MCF 10A (cell line): Measurements from ENCODE around the gene BCL2L1. TPM values are rescaled to one million over a fixed set of nuclear protein-coding genes. Genes with fewer than 3 reads are reported as not detected.
A peak's percentile ranks its signal among the peaks of the same experiment; 100 is the strongest.

Source experiments
- BruUV-seq: library from RNA; stranded (reverse); fragments of 400-500 nt; replicated peaks from 2 replicates; lab custom pipeline; 2021; lab: Mats Ljungman, UMichigan
- CTCF ChIA-PET: fragments of 300-600 bp; sonication (Branson Sonifier 250); formaldehyde crosslinking; extraction: SDS; loops from one replicate; lab custom pipeline; 2021; ENCODE audit warnings: antibody characterized with exemption, inconsistent platforms; lab: Yijun Ruan, JAX
- POLR2A ChIA-PET: fragments of 300-600, 350-650 bp; sonication (Branson Sonifier 250); formaldehyde crosslinking; extraction: SDS; loops from one replicate; lab custom pipeline; 2020; ENCODE audit warnings: antibody characterized with exemption, inconsistent platforms; lab: Yijun Ruan, JAX
- DNase-seq: peaks from one replicate; pipeline ENCODE4 v3.0.0-alpha.2; 2018; ENCODE audit not compliant: unreplicated experiment
- H3K27ac Mint-ChIP-seq: one replicate; pipeline ENCODE4 v1.8.0; 2022; ENCODE audit warnings: mild to moderate bottlenecking, low read depth, mixed read lengths; ENCODE audit not compliant: unreplicated experiment
- H3K27me3 Mint-ChIP-seq: one replicate; pipeline ENCODE4 v1.8.0; 2022; ENCODE audit warnings: mixed read lengths; ENCODE audit not compliant: insufficient read depth, unreplicated experiment
- H3K36me3 Mint-ChIP-seq: one replicate; pipeline ENCODE4 v1.8.0; 2022; ENCODE audit warnings: mild to moderate bottlenecking, moderate library complexity, mixed read lengths; ENCODE audit not compliant: insufficient read depth, unreplicated experiment
- H3K4me1 Mint-ChIP-seq: one replicate; pipeline ENCODE4 v1.8.0; 2022; ENCODE audit warnings: mixed read lengths; ENCODE audit not compliant: insufficient read depth, unreplicated experiment
- H3K4me3 Mint-ChIP-seq: one replicate; pipeline ENCODE4 v1.8.0; 2022; ENCODE audit warnings: mild to moderate bottlenecking, moderate library complexity, mixed read lengths; ENCODE audit not compliant: unreplicated experiment
- H3K9me3 Mint-ChIP-seq: one replicate; pipeline ENCODE4 v1.8.0; 2022; ENCODE audit warnings: mixed read lengths; ENCODE audit not compliant: unreplicated experiment
- CTCF ChIP-seq: fragments of 200-600 bp; IDR thresholded peaks from one replicate; pipeline ENCODE4 v1.8.0; 2022; ENCODE audit warnings: antibody characterized with exemption, mild to moderate bottlenecking; ENCODE audit not compliant: unreplicated experiment
- intact Hi-C: fragments of 100-400 bp; cut with micrococcal nuclease; formaldehyde crosslinking; loops from 2 replicates; pipeline ENCODE4 v1.14.1; 2022
- total RNA-seq: library from RNA; stranded (reverse); gene quantifications from 2 replicates; pipeline ENCODE4 v1.2.3, GENCODE V29; 2022

BCL2L1 gene
- total RNA-seq, 1 experiment from 2014 or later: 156 TPM

GRCh38 chr20:31739550-31739977, 16.9 kb upstream of the BCL2L1 start:
- Mint-ChIP-seq H3K4me1 (no peaks in the 10 kb centered on the region), H3K9me3 (no peaks in the 10 kb centered on the region), H3K27ac (no peak overlapping the region), H3K36me3 (no peaks in the 10 kb centered on the region), H3K4me3 (no peak overlapping the region), H3K27me3 (no peaks in the 10 kb centered on the region)
- no peak for DNase-seq
- ChIA-PET POLR2A (interaction anchor here (0.7 to 5.1 kb wide), 36 partner anchors 10 to 1929 kb away, joined by 3 to 81 read pairs (median 7); partner anchors contain the start of genes BCL2L1 and ID1), CTCF (interaction anchor here (0.6 to 5.3 kb wide), 10 partner anchors 9 to 144 kb away, joined by 3 to 45 read pairs (median 4); partner anchors contain the start of gene BCL2L1)
- intact Hi-C loops: no loop called here
- no peak for TF ChIP-seq CTCF
- BruUV-seq: TSS peak; percentile 75

GRCh38 chr20:31738729-31739549, 16.3 kb upstream of the BCL2L1 start, which contains the start of gene TPX2:
Gene TPX2 (plus strand): TSS chr20:31739290. CDS start chr20:31757477, 18,187 bp downstream.
- H3K27me3 Mint-ChIP-seq: no peaks in the 10 kb centered on the region
- peak; percentile 98 for DNase-seq
- intact Hi-C loops: no loop called here
- ChIA-PET CTCF (interaction anchor here (0.6 to 5.3 kb wide), 12 partner anchors 9 to 205 kb away, joined by 3 to 45 read pairs (median 4); partner anchors contain the start of gene BCL2L1), POLR2A (interaction anchor here (0.7 to 5.1 kb wide), 34 partner anchors 10 to 1929 kb away, joined by 3 to 81 read pairs (median 7); partner anchors contain the start of genes BCL2L1 and ID1)
- BruUV-seq: no TSS peak
- H3K4me3 Mint-ChIP-seq: no peak within 1 kb of the TSS
- H3K9me3 Mint-ChIP-seq: no peaks in the 10 kb centered on the region
- H3K4me1 Mint-ChIP-seq: no peaks in the 10 kb centered on the region
- H3K27ac Mint-ChIP-seq: no peak within 1 kb of the TSS
- no peak for TF ChIP-seq CTCF
- H3K36me3 Mint-ChIP-seq: no peaks in the 10 kb centered on the region

GRCh38 chr20:31731321-31731717, 8.7 kb upstream of the BCL2L1 start:
- Mint-ChIP-seq H3K27me3 (no peaks in the 10 kb centered on the region), H3K27ac (peak overlapping the region; percentile 83), H3K9me3 (no peaks in the 10 kb centered on the region), H3K36me3 (no peaks in the 10 kb centered on the region), H3K4me1 (peaks cover 15% of the 10 kb centered on the region), H3K4me3 (peak overlapping the region; percentile 73)
- no peak for TF ChIP-seq CTCF
- no peak for DNase-seq
- no TSS peak for BruUV-seq
- ChIA-PET CTCF (interaction anchor here (0.6 to 4.6 kb wide), 6 partner anchors 7 to 69 kb away, joined by 3 to 20 read pairs (median 4); no protein-coding TSS in a partner anchor), POLR2A (interaction anchor here (0.6 to 6.5 kb wide), 2 partner anchors 9 to 173 kb away, joined by 3 to 68 read pairs; partner anchors contain the start of gene TPX2)
- intact Hi-C loops: no loop called here
